K562 (cell line): ENCODE results near the gene NABP2. TPM values are rescaled to one million over a fixed set of nuclear protein-coding genes. Genes with fewer than 3 reads are reported as not detected.

Source experiments
- ATAC-seq: fragments of 200-7000 bp; cut with Tn5 transposase; 3 replicates; pipeline ENCODE4 v1.9.1; 2020; ENCODE audit warnings: moderate library complexity
- BruUV-seq: library from RNA; stranded (reverse); fragments of 400-500 nt; replicated peaks from 2 replicates; lab custom pipeline; 2021; lab: Mats Ljungman, UMichigan
- CTCF ChIA-PET: fragments of 300-600 bp; formaldehyde crosslinking; extraction: SDS; loops from one replicate; lab custom pipeline; 2021; ENCODE audit warnings: low intra/inter-chr PET ratio; lab: Yijun Ruan, JAX
- POLR2A ChIA-PET: fragments of 300-600, 350-650 bp; sonication (Branson Sonifier 250); formaldehyde crosslinking; extraction: SDS; loops from one replicate; lab custom pipeline; 2021; ENCODE audit warnings: antibody characterized with exemption, inconsistent platforms; lab: Yijun Ruan, JAX
- DNase-seq, 4 experiments: peaks; one replicate each; pipeline versions ENCODE4 v3.0.0 to v3.0.0-alpha.2; 2011 to 2018; ENCODE audit warnings: low spot score in 3 of 4, mixed read lengths in 3 of 4; ENCODE audit errors: extremely low read depth in 1 of 4
- FAIRE-seq: peaks from 2 replicates; lab custom pipeline; 2011; peaks lifted over from hg19 to GRCh38; lab: Jason Lieb, UNC
- H2AFZ ChIP-seq: 2 replicates; pipeline ENCODE4 v1.6.0; 2011; ENCODE audit warnings: low read depth, low read length, control low read depth, inconsistent platforms
- H3K27ac ChIP-seq: fragments of 200-600 bp; 3 replicates; pipeline ENCODE4 v1.8.0; 2011; ENCODE audit warnings: low read depth, mild to moderate bottlenecking, control low read depth, inconsistent platforms, low read length, moderate library complexity, mixed read lengths; ENCODE audit errors: extremely low read depth
- H3K27me3 ChIP-seq, 2 experiments: fragments of 300-600 bp in 1 of 2; 2 replicates in 1 of 2; 3 replicates in 1 of 2; pipeline versions ENCODE4 v1.6.0 to v1.8.0; 2011; ENCODE audit warnings: inconsistent platforms in 2 of 2, low read length in 2 of 2, mild to moderate bottlenecking in 1 of 2, mixed read lengths in 1 of 2, moderate library complexity in 1 of 2; ENCODE audit not compliant: control insufficient read depth in 2 of 2, insufficient read depth in 2 of 2
- H3K36me3 ChIP-seq: fragments of 300-600 bp; 3 replicates; pipeline ENCODE4 v1.8.0; 2011; ENCODE audit warnings: mild to moderate bottlenecking, low read length, inconsistent platforms; ENCODE audit not compliant: control insufficient read depth, insufficient read depth
- H3K4me1 ChIP-seq, 2 experiments: fragments of 200-600 bp in 1 of 2; replicated peaks in 1 of 2; 2 replicates in 1 of 2; 3 replicates in 1 of 2; pipeline versions ENCODE4 v1.5.1 to v1.8.0; 2011; ENCODE audit warnings: inconsistent platforms in 2 of 2, low read length in 2 of 2, mild to moderate bottlenecking in 1 of 2, mixed read lengths in 1 of 2, moderate library complexity in 1 of 2; ENCODE audit not compliant: control insufficient read depth in 2 of 2, insufficient read depth in 2 of 2
- H3K4me2 ChIP-seq: 2 replicates; pipeline ENCODE4 v1.6.1; 2011; ENCODE audit warnings: low read length, control low read depth, inconsistent platforms, mixed read lengths; ENCODE audit not compliant: insufficient read depth
- H3K4me3 ChIP-seq: fragments of 200-600 bp; sonication (generic), shearing (Covaris generic); 2 replicates; pipeline ENCODE4 v1.5.1; 2016; ENCODE audit warnings: control low read depth, inconsistent platforms
- H3K79me2 ChIP-seq: fragments of 200-600 bp; 3 replicates; pipeline ENCODE4 v1.8.0; 2011; ENCODE audit warnings: low read length, inconsistent platforms; ENCODE audit not compliant: control insufficient read depth, insufficient read depth
- H3K9ac ChIP-seq, 2 experiments: 2 replicates each; pipeline versions ENCODE4 v1.6.0 to v1.6.1; 2011; ENCODE audit warnings: low read depth in 2 of 2, low read length in 2 of 2, control low read depth in 1 of 2, inconsistent platforms in 1 of 2, mild to moderate bottlenecking in 1 of 2, mixed read lengths in 1 of 2; ENCODE audit not compliant: insufficient read depth in 1 of 2
- H3K9me1 ChIP-seq: one replicate; pipeline ENCODE4 v1.6.0; 2011; ENCODE audit warnings: inconsistent platforms, mild to moderate bottlenecking, low read length, moderate library complexity; ENCODE audit not compliant: control insufficient read depth, insufficient read depth
- H3K9me3 ChIP-seq: replicated peaks from 2 replicates; pipeline ENCODE4 v1.5.1; 2011; ENCODE audit warnings: low read depth, low read length, inconsistent platforms; ENCODE audit not compliant: control insufficient read depth, insufficient read depth
- H4K20me1 ChIP-seq: replicated peaks from 2 replicates; pipeline ENCODE4 v1.6.1; 2011; ENCODE audit warnings: low read length, inconsistent platforms, mixed read lengths; ENCODE audit not compliant: control insufficient read depth, insufficient read depth
- SMAD1 ChIP-seq: fragments of 150-350 bp; IDR thresholded peaks from 2 replicates; pipeline ENCODE4 v1.6.1; 2014; ENCODE audit warnings: low read length, low read depth; ENCODE audit not compliant: partially characterized antibody
- WGBS: fragments of 100-300 bp; shearing (Covaris generic); methylation state at CpG from one replicate; pipeline ENCODE4 v1.1.6; 2016; ENCODE audit warnings: low coverage, mixed read lengths; ENCODE audit not compliant: insufficient coverage; ENCODE audit errors: missing lambda C conversion rate; 5-methylcytosine and 5-hydroxymethylcytosine counted together
- in situ Hi-C: fragments of 300-500 bp; cut with MboI; formaldehyde crosslinking; loops from 4 replicates; pipeline ENCODE4 v1.15.0; 2018; ENCODE audit warnings: inconsistent platforms, mixed read lengths
- intact Hi-C: fragments of 100-400 bp; cut with micrococcal nuclease; formaldehyde crosslinking; loops from 2 replicates; pipeline ENCODE4 v1.14.2; 2022
- polyA plus RNA-seq, 8 experiments: library from polyadenylated mRNA; depleted of rRNA in 4 of 8; stranded (reverse) in 5 of 8; unstranded in 3 of 8; fragments of >200 nt; fragmentation: Nextera tagmentation in 2 of 8; fragmentation: Illumina TruSeq in 1 of 8; extraction: Ambion mirVana in 2 of 8; extraction: Trizol in 1 of 8; gene quantifications; 2 replicates each; pipeline versions ENCODE4 v1.2.1 to v1.2.3, GENCODE V29; 2011 to 2014; ENCODE audit warnings: inconsistent platforms in 1 of 8, missing spikeins in 1 of 8
- total RNA-seq, 7 experiments: library from RNA; depleted of rRNA in 6 of 7; stranded (reverse); fragments of >200 nt in 6 of 7; fragmentation: Illumina TruSeq in 2 of 7; extraction: Trizol in 2 of 7; gene quantifications; 2 replicates each; pipeline versions ENCODE4 v1.2.1 to v1.2.3, GENCODE V29; 2011 to 2021; ENCODE audit warnings: low replicate concordance in 1 of 7
- TF ChIP-seq, protein P1 (sequence below), 3 experiments: IDR thresholded peaks in 2 of 3; conservative IDR thresholded peaks in 1 of 3; 2 replicates each; pipeline ENCODE4 v1.5.1; 2011 to 2012; ENCODE audit warnings: low read length in 3 of 3, mild to moderate bottlenecking in 3 of 3, control low read depth in 2 of 3, improper control_type of control experiment in 1 of 3, inconsistent platforms in 1 of 3, low read depth in 1 of 3, mixed read lengths in 1 of 3, moderate library complexity in 1 of 3; ENCODE audit not compliant: insufficient read depth in 2 of 3

The NABP2 gene
- total and polyA plus RNA-seq, 9 of the 15 experiments (the other 6 are each of a cell fraction or from before 2014, with no cell fraction given): 11.3 to 60.6 (median 43.5) TPM

DNA sequence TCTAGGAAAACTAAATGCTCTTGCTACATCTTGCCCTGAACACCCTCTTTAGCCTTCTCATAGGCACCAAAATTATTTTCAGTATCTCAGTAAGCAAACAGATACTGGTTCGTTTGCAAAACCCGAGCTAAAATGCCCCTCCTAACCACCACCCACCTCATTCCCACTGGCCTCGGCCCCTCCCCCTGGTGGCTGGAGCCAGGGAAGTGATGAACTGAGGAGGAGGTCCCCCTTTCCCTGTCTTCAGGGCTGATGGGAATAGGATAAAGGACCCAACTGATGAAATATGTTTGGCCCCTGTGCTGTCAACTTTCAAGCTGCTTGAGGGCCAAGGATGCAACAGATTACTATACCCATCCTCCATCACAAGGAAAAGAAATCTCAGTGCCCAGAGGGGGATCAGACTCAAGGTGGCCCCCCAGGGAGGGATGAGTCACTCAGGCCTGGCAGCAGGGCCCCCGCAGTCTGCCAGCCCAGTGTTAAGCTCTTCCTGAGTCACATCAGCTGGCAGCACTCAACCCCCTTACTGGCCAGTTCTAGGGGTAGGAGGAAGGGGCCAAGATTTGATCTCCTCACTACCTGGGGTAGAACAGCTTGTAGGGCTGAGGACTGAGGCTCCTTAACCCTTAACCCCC is 32.3 kb downstream of the NABP2 start:
- ATAC-seq: no peak
- no peak overlapping the region for H3K27ac ChIP-seq
- H2AFZ ChIP-seq: no peak overlapping the region
- H3K4me3 ChIP-seq: no peak overlapping the region
- CTCF ChIA-PET: interaction anchor here (2.4 kb wide), 1 partner anchor 67 kb away, joined by 11 read pairs; the partner anchor contains the start of gene SMARCC2
- H3K36me3 ChIP-seq: peaks cover 57% of the 10 kb centered on the region; the same call in 2 of the 3 replicates
- no peaks in the 10 kb centered on the region for H3K27me3 ChIP-seq
- H3K9me3 ChIP-seq: no peaks in the 10 kb centered on the region
- TF ChIP-seq, protein P1, sequence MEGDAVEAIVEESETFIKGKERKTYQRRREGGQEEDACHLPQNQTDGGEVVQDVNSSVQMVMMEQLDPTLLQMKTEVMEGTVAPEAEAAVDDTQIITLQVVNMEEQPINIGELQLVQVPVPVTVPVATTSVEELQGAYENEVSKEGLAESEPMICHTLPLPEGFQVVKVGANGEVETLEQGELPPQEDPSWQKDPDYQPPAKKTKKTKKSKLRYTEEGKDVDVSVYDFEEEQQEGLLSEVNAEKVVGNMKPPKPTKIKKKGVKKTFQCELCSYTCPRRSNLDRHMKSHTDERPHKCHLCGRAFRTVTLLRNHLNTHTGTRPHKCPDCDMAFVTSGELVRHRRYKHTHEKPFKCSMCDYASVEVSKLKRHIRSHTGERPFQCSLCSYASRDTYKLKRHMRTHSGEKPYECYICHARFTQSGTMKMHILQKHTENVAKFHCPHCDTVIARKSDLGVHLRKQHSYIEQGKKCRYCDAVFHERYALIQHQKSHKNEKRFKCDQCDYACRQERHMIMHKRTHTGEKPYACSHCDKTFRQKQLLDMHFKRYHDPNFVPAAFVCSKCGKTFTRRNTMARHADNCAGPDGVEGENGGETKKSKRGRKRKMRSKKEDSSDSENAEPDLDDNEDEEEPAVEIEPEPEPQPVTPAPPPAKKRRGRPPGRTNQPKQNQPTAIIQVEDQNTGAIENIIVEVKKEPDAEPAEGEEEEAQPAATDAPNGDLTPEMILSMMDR (IDR thresholded peaks at IDR 0.05 in 2 of 3, conservative IDR thresholded peaks at IDR 0.05 in 1 of 3; ENCODE audit: insufficient read depth in 2 of 3, low read depth in 1 of 3, low read length in 3 of 3): 0 out of 6 replicates have a peak, but pooled peaks of 1 of the 3 experiments have one; percentile 8
- TF ChIP-seq SMAD1: no peak
- peaks cover 6% of the 10 kb centered on the region for H4K20me1 ChIP-seq
- in situ Hi-C loops (loop anchor here (5.0 kb wide), 1 partner anchor 64 kb away; no protein-coding TSS in a partner anchor), intact Hi-C loops (no loop called here)
- peaks cover 12 to 20% of the 10 kb centered on the region in 2 experiments; a peak in 4 of 5 replicates for H3K4me1 ChIP-seq
- peak overlapping the region in 1 of 2 experiments; percentile 53; a peak in 1 of 4 replicates for H3K9ac ChIP-seq
- POLR2A ChIA-PET: interaction anchor here (2.1 kb wide), 1 partner anchor 22 kb away, joined by 7 read pairs; no protein-coding TSS in a partner anchor
- no peak overlapping the region for H3K4me2 ChIP-seq
- BruUV-seq: TSS peak; percentile 43
- H3K79me2 ChIP-seq: peaks cover 24% of the 10 kb centered on the region
- no peaks in the 10 kb centered on the region for H3K9me1 ChIP-seq
- FAIRE-seq: no peak
- peak in 1 of 4 experiments; percentile 25 for DNase-seq
- WGBS: 64% methylated on average over 4 of the region's 4 CpGs
